HG03378 (cell line): Measurements from ENCODE around the gene CFAP43.

Experiments used
- ATAC-seq: cut with Tn5 transposase; IDR thresholded peaks from one replicate; pipeline ENCODE4 v1.9.1; 2021; ENCODE audit warnings: mild to moderate bottlenecking, moderate library complexity; ENCODE audit not compliant: unreplicated experiment

Gene CFAP43

DNA sequence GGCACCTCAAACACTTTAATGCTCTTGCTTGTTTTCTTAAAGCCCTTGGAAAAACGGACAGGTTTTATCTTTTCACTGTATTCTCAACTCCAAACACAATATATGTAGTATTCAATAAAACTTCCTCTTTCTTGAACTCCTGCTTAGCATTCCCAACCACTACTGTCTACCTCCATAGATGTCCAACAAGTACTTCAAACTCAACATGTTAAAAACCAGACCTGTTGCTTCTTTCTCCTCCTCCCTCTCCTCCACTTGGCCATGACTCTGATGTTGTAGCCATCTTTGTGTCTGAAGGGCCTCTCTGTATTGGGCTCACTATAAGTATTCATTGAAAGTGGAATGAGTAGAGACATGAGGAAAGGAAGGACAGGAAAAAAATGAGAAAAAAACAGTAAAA lies 130.3 kb downstream of the CFAP43 start:
- no peak for ATAC-seq

DNA sequence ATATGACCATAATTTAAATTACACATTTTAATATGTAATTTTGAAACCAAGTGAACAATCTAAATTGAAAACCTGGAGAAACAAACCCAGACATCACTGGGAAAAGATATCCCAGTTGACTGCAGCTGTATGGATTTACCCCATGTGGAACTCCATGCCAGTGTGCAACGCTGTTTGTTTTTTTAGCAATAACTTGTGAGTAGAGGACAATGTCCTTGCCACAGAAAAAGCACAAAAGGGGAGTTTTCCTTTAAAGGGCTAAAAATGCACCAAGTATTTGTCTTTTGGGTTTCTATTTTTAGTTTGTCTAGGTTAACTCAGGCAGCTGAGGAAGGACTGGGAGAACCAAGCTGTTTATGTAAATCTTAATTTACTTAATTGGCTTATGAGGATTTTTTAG lies 131.4 kb downstream of the CFAP43 start:
- ATAC-seq, result no peak

DNA sequence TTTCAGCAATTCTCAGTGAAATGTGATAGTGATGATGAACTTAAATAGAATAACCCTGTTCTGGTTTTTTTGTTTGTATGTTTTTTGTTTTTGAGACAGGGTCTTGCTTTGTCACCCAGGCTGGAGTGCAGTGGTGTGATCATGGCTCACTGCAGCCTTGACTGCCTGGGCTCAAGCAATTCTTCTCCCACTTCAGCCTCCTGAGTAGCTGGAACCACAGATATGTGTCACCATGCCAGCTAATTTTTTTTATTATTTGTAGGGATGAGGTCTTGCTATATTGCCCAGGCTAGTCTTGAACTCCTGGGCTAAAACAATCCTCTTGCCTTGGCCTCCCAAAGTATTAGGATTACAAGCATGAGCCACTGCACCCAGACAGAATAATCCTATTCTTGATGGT lies 132.2 kb downstream of the CFAP43 start:
- no peak for ATAC-seq

DNA sequence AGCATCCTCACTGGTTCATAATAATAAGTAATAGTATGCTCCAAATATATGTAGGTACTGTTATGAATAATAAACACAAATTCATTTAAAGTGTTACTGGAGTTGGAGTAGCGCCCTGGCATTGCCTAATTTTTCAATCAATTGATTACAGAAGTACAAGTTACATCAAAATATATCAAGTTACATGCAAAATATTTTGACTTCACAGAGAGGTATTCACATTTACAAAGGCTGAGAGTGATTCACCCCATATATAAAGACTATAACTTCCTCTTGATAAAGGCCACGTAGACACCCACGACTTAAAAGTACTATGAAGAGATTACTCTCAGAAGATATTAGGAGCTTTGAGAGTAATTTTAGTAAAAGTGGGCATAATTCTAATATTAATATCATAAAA lies 132.9 kb downstream of the CFAP43 start:
- no peak for ATAC-seq

DNA sequence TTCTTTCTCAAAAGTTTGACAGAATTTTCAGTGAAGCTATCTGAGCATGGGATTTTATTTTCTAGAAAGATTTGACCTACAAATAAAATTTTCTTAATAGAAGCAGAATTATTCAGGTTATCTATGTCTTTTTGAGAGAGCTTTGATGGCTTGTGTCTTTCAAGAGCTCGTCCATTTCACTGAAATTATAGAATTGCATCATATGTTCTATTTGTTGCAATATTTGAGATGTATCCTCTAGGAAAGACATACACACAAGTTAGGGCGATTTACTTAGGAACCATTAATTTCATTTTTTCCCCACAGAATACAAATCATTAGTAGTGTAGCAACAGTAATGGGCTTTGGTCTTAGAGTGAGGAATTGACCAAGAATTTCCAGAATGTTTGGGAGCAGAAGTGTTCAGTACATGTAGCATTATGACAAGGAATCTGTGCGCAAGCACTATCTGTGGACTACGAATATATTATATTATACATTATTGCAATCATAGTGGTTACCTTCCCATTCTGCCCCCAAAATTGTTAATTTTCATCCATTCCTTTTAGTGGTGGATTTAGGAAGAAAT lies 133.7 kb downstream of the CFAP43 start:
- ATAC-seq, result no peak

- no peak for ATAC-seq
These were observed 135.5 kb downstream of the CFAP43 start for GRCh38 chr10:104096692-104097091.

GRCh38 chr10:104092749-104093148 lies 139.4 kb downstream of the CFAP43 start:
- ATAC-seq, result no peak

GRCh38 chr10:104090611-104091010 lies 141.6 kb downstream of the CFAP43 start:
- ATAC-seq, result no peak

GRCh38 chr10:104089621-104090020 lies 142.5 kb downstream of the CFAP43 start:
- ATAC-seq, result no peak

GRCh38 chr10:104088239-104088638 lies 143.9 kb downstream of the CFAP43 start:
- no peak for ATAC-seq

GRCh38 chr10:104085801-104086400 lies 146.3 kb downstream of the CFAP43 start, which contains the start of gene COL17A1:
COL17A1 (minus strand) TSS chr10:104085880; CDS start chr10:104080673, 5,207 bp downstream.
- ATAC-seq, result no peak

- ATAC-seq, result no peak
These were observed 147.6 kb downstream of the CFAP43 start for GRCh38 chr10:104084482-104085142.

- ATAC-seq, result no peak
These were observed 150.2 kb downstream of the CFAP43 start for GRCh38 chr10:104081998-104082397.

DNA sequence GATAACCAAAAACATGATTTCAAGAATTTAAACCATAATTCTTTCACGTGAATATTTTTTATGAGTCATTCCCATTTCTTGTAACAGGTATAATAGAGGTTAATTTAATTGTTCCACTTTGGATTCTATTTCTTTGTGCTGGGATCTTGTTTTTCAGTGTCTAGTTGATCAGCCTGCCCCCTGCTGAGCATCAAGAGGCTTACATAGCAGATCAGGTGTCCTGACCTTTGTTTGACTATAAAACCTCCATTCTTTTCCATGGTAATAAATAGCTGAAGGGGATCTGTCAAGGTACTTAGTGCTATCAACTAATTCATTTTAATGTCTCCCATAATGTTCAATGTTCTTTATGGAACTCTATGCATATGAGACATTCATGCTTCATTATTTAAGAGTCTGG lies 151.4 kb downstream of the CFAP43 start:
- ATAC-seq, result no peak
